ENCODE measurements around the gene ANK2.

DNA sequence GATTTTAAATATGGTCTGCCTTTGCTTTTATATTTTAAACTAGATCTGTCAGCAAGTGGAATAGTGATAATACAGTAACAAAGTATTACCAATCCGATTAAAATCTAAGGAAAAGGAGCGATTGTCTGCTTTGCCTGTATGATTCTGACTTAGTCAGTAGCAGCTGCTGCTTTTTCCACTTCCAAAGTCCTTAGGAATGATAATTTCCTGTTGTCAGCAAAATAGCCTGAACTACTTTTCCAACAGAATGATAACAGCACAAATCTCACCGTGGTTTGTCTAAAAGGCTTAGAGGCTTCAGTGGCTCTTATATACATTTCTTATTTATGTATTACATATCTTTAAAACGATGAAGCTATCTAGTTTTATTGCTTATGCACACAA is 290.0 kb downstream of the ANK2 start:
- TF ChIP-seq EZH2 (IDR thresholded peaks at IDR 0.05): no peak
- TF ChIP-seq, protein P1, sequence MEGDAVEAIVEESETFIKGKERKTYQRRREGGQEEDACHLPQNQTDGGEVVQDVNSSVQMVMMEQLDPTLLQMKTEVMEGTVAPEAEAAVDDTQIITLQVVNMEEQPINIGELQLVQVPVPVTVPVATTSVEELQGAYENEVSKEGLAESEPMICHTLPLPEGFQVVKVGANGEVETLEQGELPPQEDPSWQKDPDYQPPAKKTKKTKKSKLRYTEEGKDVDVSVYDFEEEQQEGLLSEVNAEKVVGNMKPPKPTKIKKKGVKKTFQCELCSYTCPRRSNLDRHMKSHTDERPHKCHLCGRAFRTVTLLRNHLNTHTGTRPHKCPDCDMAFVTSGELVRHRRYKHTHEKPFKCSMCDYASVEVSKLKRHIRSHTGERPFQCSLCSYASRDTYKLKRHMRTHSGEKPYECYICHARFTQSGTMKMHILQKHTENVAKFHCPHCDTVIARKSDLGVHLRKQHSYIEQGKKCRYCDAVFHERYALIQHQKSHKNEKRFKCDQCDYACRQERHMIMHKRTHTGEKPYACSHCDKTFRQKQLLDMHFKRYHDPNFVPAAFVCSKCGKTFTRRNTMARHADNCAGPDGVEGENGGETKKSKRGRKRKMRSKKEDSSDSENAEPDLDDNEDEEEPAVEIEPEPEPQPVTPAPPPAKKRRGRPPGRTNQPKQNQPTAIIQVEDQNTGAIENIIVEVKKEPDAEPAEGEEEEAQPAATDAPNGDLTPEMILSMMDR (IDR thresholded peaks at IDR 0.05 in 2 of 3, conservative IDR thresholded peaks at IDR 0.05 in 1 of 3; ENCODE audit: borderline replicate concordance in 1 of 3, insufficient read depth in 1 of 3, low read depth in 2 of 3, low read length in 2 of 3): no peak
- TF ChIP-seq RAD21 (IDR thresholded peaks at IDR 0.05; ENCODE audit: low read depth): no peak
- TF ChIP-seq EZH2phosphoT487 (IDR thresholded peaks at IDR 0.05; ENCODE audit: borderline replicate concordance): no peak
- no peak for TF ChIP-seq POLR2A (IDR thresholded peaks at IDR 0.05; ENCODE audit: borderline replicate concordance, extremely low read depth, insufficient read depth, insufficient read length)
